Fibroblast of lung (primary cell): ENCODE measurements around the gene TRAPPC3L. TPM values are rescaled to one million over a fixed set of nuclear protein-coding genes. Genes with fewer than 3 reads are reported as not detected.

Experiments used
- DNase-seq, 2 donors: peaks; one replicate each; pipeline versions ENCODE4 v3.0.0 to v3.0.0-alpha.2; 2010; ENCODE audit warnings: low read depth in 2 of 2
- H2AFZ ChIP-seq: 2 replicates; pipeline ENCODE4 v1.5.1; 2012; ENCODE audit warnings: low read length, control low read depth, inconsistent platforms
- H3K27ac ChIP-seq: 2 replicates; pipeline ENCODE4 v1.5.1; 2011; ENCODE audit warnings: low read length, control low read depth; ENCODE audit not compliant: insufficient read depth
- H3K27me3 ChIP-seq: 2 replicates; pipeline ENCODE4 v1.5.1; 2011; ENCODE audit warnings: mild to moderate bottlenecking, low read length; ENCODE audit not compliant: control insufficient read depth, insufficient read depth
- H3K36me3 ChIP-seq: 2 replicates; pipeline ENCODE4 v1.5.1; 2011; ENCODE audit warnings: low read length; ENCODE audit not compliant: control insufficient read depth, insufficient read depth
- H3K4me1 ChIP-seq: 2 replicates; pipeline ENCODE4 v1.5.1; 2011; ENCODE audit warnings: low read length; ENCODE audit not compliant: control insufficient read depth, insufficient read depth; ENCODE audit errors: extremely low read depth
- H3K4me2 ChIP-seq: 2 replicates; pipeline ENCODE4 v1.5.1; 2011; ENCODE audit warnings: low read length, control low read depth; ENCODE audit not compliant: insufficient read depth; ENCODE audit errors: extremely low read depth
- H3K4me3 ChIP-seq, 4 experiments: fragments of 200-600 bp in 1 of 4; sonication (generic) in 1 of 4; replicated peaks in 1 of 4; 2 replicates each; pipeline ENCODE4 v1.5.1; 2011 to 2016; ENCODE audit warnings: low read length in 4 of 4, low read depth in 3 of 4, mild to moderate bottlenecking in 3 of 4, control low read depth in 2 of 4, inconsistent platforms in 1 of 4, mixed read lengths in 1 of 4; ENCODE audit not compliant: insufficient read depth in 1 of 4; ENCODE audit errors: control extremely low read depth in 1 of 4
- H3K79me2 ChIP-seq: 2 replicates; pipeline ENCODE4 v1.5.1; 2012; ENCODE audit warnings: mild to moderate bottlenecking, low read length, inconsistent platforms; ENCODE audit not compliant: control insufficient read depth, insufficient read depth
- H3K9ac ChIP-seq: 2 replicates; pipeline ENCODE4 v1.5.1; 2011; ENCODE audit warnings: mild to moderate bottlenecking, low read length, control low read depth; ENCODE audit not compliant: insufficient read depth
- H3K9me3 ChIP-seq: 2 replicates; pipeline ENCODE4 v1.5.1; 2012; ENCODE audit warnings: low read depth, low read length; ENCODE audit not compliant: control insufficient read depth, insufficient read depth
- H4K20me1 ChIP-seq: 2 replicates; pipeline ENCODE4 v1.5.1; 2011; ENCODE audit warnings: low read length; ENCODE audit not compliant: control insufficient read depth, insufficient read depth; ENCODE audit errors: extremely low read depth
- CTCF ChIP-seq, 2 donors: IDR thresholded peaks in 1 of 2; conservative IDR thresholded peaks in 1 of 2; 1 replicate in 1 of 2; 2 replicates in 1 of 2; pipeline ENCODE4 v1.5.1; 2011 to 2012; ENCODE audit warnings: low read length in 2 of 2, control low read depth in 1 of 2, inconsistent platforms in 1 of 2, low read depth in 1 of 2, mild to moderate bottlenecking in 1 of 2
- EZH2 ChIP-seq: IDR thresholded peaks from 2 replicates; pipeline ENCODE4 v1.5.1; 2012; ENCODE audit warnings: low read length, control low read depth, mild to moderate bottlenecking; ENCODE audit errors: missing control alignments
- polyA plus RNA-seq, 2 donors: library from polyadenylated mRNA; depleted of rRNA in 1 of 2; stranded (reverse) in 1 of 2; unstranded in 1 of 2; fragments of >200 nt; gene quantifications; 2 replicates each; pipeline ENCODE4 v1.2.1, GENCODE V29; 2011 to 2012; ENCODE audit warnings: missing spikeins in 1 of 2
- total RNA-seq: library from RNA; depleted of rRNA; stranded (reverse); fragments of >200 nt; gene quantifications from 2 replicates; pipeline ENCODE4 v1.2.1, GENCODE V29; 2014

Gene TRAPPC3L
- total and polyA plus RNA-seq, 2 donors (not counting 1 experiment from before 2014, with no cell fraction given), result under 0.01 to 0.05 TPM

DNA sequence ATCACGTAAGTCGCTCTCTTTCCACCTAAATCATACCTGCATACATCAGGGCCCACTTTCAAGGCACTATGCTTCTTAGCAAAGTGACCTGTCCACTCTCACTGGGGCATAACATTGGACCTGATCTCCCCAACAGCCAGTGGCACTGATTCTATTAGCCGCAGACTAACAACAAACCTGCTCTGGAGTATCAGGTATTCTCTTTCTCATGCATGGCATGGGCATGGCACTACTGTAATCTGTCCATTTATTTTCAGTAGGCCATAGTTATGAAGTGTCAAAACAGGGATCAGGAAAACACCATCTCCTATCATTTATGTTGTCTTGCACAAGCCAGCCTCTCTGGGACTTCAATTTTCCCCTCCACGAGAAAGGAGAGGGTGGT, 16.5 kb upstream of the TRAPPC3L start:
- Histone ChIP-seq H2AFZ (no peak overlapping the region), H3K4me3 (no peak overlapping the region), H3K27me3 (no peaks in the 10 kb centered on the region), H3K36me3 (no peaks in the 10 kb centered on the region), H3K9me3 (no peaks in the 10 kb centered on the region), H3K9ac (no peak overlapping the region), H3K79me2 (no peaks in the 10 kb centered on the region), H3K27ac (no peak overlapping the region), H3K4me2 (no peak overlapping the region), H3K4me1 (peaks cover 6% of the 10 kb centered on the region), H4K20me1 (no peaks in the 10 kb centered on the region)
- no peak for DNase-seq
- TF ChIP-seq CTCF (conservative IDR thresholded peaks at IDR 0.05 in 1 of 2, IDR thresholded peaks at IDR 0.05 in 1 of 2; ENCODE audit: low read depth in 1 of 2, low read length in 2 of 2), result no peak
- TF ChIP-seq EZH2, result no peak

GRCh38 chr6:116561377-116562018, 16.0 kb upstream of the TRAPPC3L start:
- Histone ChIP-seq H2AFZ (peak overlapping the region; percentile 67), H3K4me3 (no peak overlapping the region), H3K9ac (no peak overlapping the region), H3K4me2 (peak overlapping the region; percentile 48), H3K4me1 (peaks cover 8% of the 10 kb centered on the region), H3K9me3 (no peaks in the 10 kb centered on the region), H4K20me1 (no peaks in the 10 kb centered on the region), H3K79me2 (no peaks in the 10 kb centered on the region), H3K27ac (no peak overlapping the region), H3K36me3 (no peaks in the 10 kb centered on the region), H3K27me3 (no peaks in the 10 kb centered on the region)
- TF ChIP-seq CTCF (conservative IDR thresholded peaks at IDR 0.05 in 1 of 2, IDR thresholded peaks at IDR 0.05 in 1 of 2; ENCODE audit: low read depth in 1 of 2, low read length in 2 of 2), result peak; percentile 85 to 94
- TF ChIP-seq EZH2, result no peak
- peak; percentile 51 to 81 for DNase-seq

GRCh38 chr6:116560130-116560529, 14.6 kb upstream of the TRAPPC3L start:
- no peaks in the 10 kb centered on the region for H4K20me1 ChIP-seq
- no peak for TF ChIP-seq CTCF (conservative IDR thresholded peaks at IDR 0.05 in 1 of 2, IDR thresholded peaks at IDR 0.05 in 1 of 2; ENCODE audit: low read depth in 1 of 2, low read length in 2 of 2)
- TF ChIP-seq EZH2, result no peak
- H3K36me3 ChIP-seq, result no peaks in the 10 kb centered on the region
- H3K9ac ChIP-seq, result no peak overlapping the region
- no peak for DNase-seq
- no peak overlapping the region for H2AFZ ChIP-seq
- peaks cover 11% of the 10 kb centered on the region for H3K4me1 ChIP-seq
- no peak overlapping the region for H3K4me2 ChIP-seq
- H3K27ac ChIP-seq, result no peak overlapping the region
- H3K9me3 ChIP-seq, result no peaks in the 10 kb centered on the region
- H3K79me2 ChIP-seq, result no peaks in the 10 kb centered on the region
- H3K27me3 ChIP-seq, result no peaks in the 10 kb centered on the region
- H3K4me3 ChIP-seq, result no peak overlapping the region
